Inflammatory macrophage treated with lipopolysaccharide for 1 hour (primary cell): ENCODE measurements around the gene PDPR.
"Not testable (repeated sequence)": the region's sequence is repeated elsewhere in the genome, so short reads cannot be mapped to it uniquely, and the experiment has no call there.

Experiments used
- DNase-seq, 2 donors: peaks; one replicate each; pipeline ENCODE4 v3.0.0-alpha.2; 2020 to 2022

The PDPR gene

GRCh38 chr16:70166688-70167087 lies 52.6 kb downstream of the PDPR start:
- DNase-seq: not testable (repeated sequence)

GRCh38 chr16:70173212-70173837 lies 59.2 kb downstream of the PDPR start, which contains the start of gene CLEC18C:
Gene CLEC18C (plus strand): TSS chr16:70173787. CDS start chr16:70174279, 492 bp downstream.
- DNase-seq: not testable (repeated sequence)

- not testable (repeated sequence) for DNase-seq
Measured at GRCh38 chr16:70173916-70174315, 59.8 kb downstream of the PDPR start.

- not testable (repeated sequence) for DNase-seq
Measured at GRCh38 chr16:70174387-70174932, 60.3 kb downstream of the PDPR start.

GRCh38 chr16:70187858-70188607 lies 73.9 kb downstream of the PDPR start:
- not testable (repeated sequence) for DNase-seq

GRCh38 chr16:70188608-70188915 lies 74.4 kb downstream of the PDPR start:
- not testable (repeated sequence) for DNase-seq

GRCh38 chr16:70190574-70190973 lies 76.4 kb downstream of the PDPR start:
- not testable (repeated sequence) for DNase-seq

- DNase-seq: not testable (repeated sequence)
Measured at GRCh38 chr16:70196683-70197300, 82.7 kb downstream of the PDPR start.

- not testable (repeated sequence) for DNase-seq
Measured at GRCh38 chr16:70197611-70198010, 83.5 kb downstream of the PDPR start.

- not testable (repeated sequence) for DNase-seq
Measured at GRCh38 chr16:70198230-70198629, 84.1 kb downstream of the PDPR start.

GRCh38 chr16:70198666-70199065 lies 84.5 kb downstream of the PDPR start:
- DNase-seq: not testable (repeated sequence)

GRCh38 chr16:70199170-70199569 lies 85.0 kb downstream of the PDPR start:
- not testable (repeated sequence) for DNase-seq

- not testable (repeated sequence) for DNase-seq
Measured at GRCh38 chr16:70200063-70200462, 85.9 kb downstream of the PDPR start.

- DNase-seq: not testable (repeated sequence)
Measured at GRCh38 chr16:70203508-70203907, 89.4 kb downstream of the PDPR start.

GRCh38 chr16:70204010-70204409 lies 89.9 kb downstream of the PDPR start:
- not testable (repeated sequence) for DNase-seq

GRCh38 chr16:70204668-70205405 lies 90.7 kb downstream of the PDPR start:
- not testable (repeated sequence) for DNase-seq

- not testable (repeated sequence) for DNase-seq
Measured at GRCh38 chr16:70206382-70206781, 92.2 kb downstream of the PDPR start.
